Tibial artery (tissue), 4 donors: ENCODE data around the gene PPA1.

Experiments used
- DNase-seq, 2 donors: peaks; one replicate each; pipeline ENCODE4 v3.0.0-alpha.2; 2019
- H3K27ac ChIP-seq, 2 donors: fragments of 200-600 bp; sonication (generic) in 1 of 2; 1 replicate in 1 of 2; 2 replicates in 1 of 2; pipeline ENCODE4 v1.5.1; 2018 to 2019; ENCODE audit warnings: mild to moderate bottlenecking in 1 of 2
- H3K27me3 ChIP-seq, 2 donors: fragments of 200-600 bp; sonication (generic) in 1 of 2; one replicate each; pipeline versions ENCODE4 v1.5.1 to v1.6.0; 2016 to 2019
- H3K36me3 ChIP-seq, 3 donors: fragments of 200-600 bp; sonication (generic) in 2 of 3; one replicate each; pipeline ENCODE4 v1.5.1; 2016 to 2019; ENCODE audit warnings: mild to moderate bottlenecking in 2 of 3
- H3K4me1 ChIP-seq, 4 donors: fragments of 200-600 bp; sonication (generic) in 2 of 4; 1 replicate in 3 of 4; 2 replicates in 1 of 4; pipeline ENCODE4 v1.5.1; 2016 to 2019
- H3K4me3 ChIP-seq, 2 donors: fragments of 200-600 bp; sonication (generic) in 1 of 2; 1 replicate in 1 of 2; 2 replicates in 1 of 2; pipeline ENCODE4 v1.5.1; 2018 to 2019; ENCODE audit warnings: mild to moderate bottlenecking in 2 of 2
- H3K9me3 ChIP-seq, 3 donors: fragments of 200-600 bp; sonication (generic) in 1 of 3; one replicate each; pipeline ENCODE4 v1.5.1; 2016 to 2019
- CTCF ChIP-seq, 2 experiments: fragments of 200-600 bp in 1 of 2; fragments of 450-650 bp in 1 of 2; IDR thresholded peaks; one replicate each; pipeline ENCODE4 v1.5.1; 2017 to 2019; ENCODE audit warnings: antibody characterized with exemption in 2 of 2, mild to moderate bottlenecking in 1 of 2, moderate library complexity in 1 of 2
- intact Hi-C: fragments of 100-400 bp; cut with DNase I; formaldehyde crosslinking; loops from one replicate; pipeline ENCODE4 v1.15.0; 2023; ENCODE audit warnings: low total_unique reads

The PPA1 gene

GRCh38 chr10:70193391-70193844, 39.8 kb downstream of the PPA1 start:
- intact Hi-C loops: no loop called here

GRCh38 chr10:70192326-70192968, 40.8 kb downstream of the PPA1 start:
- no peaks in the 10 kb centered on the region for H3K9me3 ChIP-seq
- H3K36me3 ChIP-seq: no peaks in the 10 kb centered on the region
- peaks cover 0 to 38% (median 3%) of the 10 kb centered on the region in 4 donors for H3K4me1 ChIP-seq
- no peak overlapping the region for H3K27ac ChIP-seq
- no peak for TF ChIP-seq CTCF (IDR thresholded peaks at IDR 0.05)
- no peak overlapping the region for H3K4me3 ChIP-seq
- DNase-seq: no peak
- intact Hi-C loops: no loop called here
- no peaks in the 10 kb centered on the region for H3K27me3 ChIP-seq

More at GRCh38 chr10:70193391-70193844, 39.8 kb downstream of the PPA1 start:
- no peak for TF ChIP-seq CTCF (IDR thresholded peaks at IDR 0.05)
- H3K27me3 ChIP-seq: no peaks in the 10 kb centered on the region
- no peak for DNase-seq
- no peak overlapping the region for H3K27ac ChIP-seq
- no peak overlapping the region for H3K4me3 ChIP-seq
- H3K9me3 ChIP-seq: no peaks in the 10 kb centered on the region
- H3K36me3 ChIP-seq: peaks cover 3 to 10% (median 4%) of the 10 kb centered on the region in 3 donors
- H3K4me1 ChIP-seq: peaks cover 0 to 38% (median 3%) of the 10 kb centered on the region in 4 donors

- Histone ChIP-seq H3K4me3 (no peak overlapping the region), H3K4me1 (peaks cover 0 to 38% (median 3%) of the 10 kb centered on the region in 4 donors), H3K36me3 (no peaks in the 10 kb centered on the region), H3K27ac (no peak overlapping the region), H3K27me3 (no peaks in the 10 kb centered on the region), H3K9me3 (no peaks in the 10 kb centered on the region)
- intact Hi-C loops: no loop called here
- DNase-seq: no peak
- no peak for TF ChIP-seq CTCF (IDR thresholded peaks at IDR 0.05)
Observed at GRCh38 chr10:70191972-70192305, 41.3 kb downstream of the PPA1 start.

GRCh38 chr10:70191161-70191971, 41.9 kb downstream of the PPA1 start:
- Histone ChIP-seq H3K4me1 (peaks cover 0 to 38% (median 3%) of the 10 kb centered on the region in 4 donors), H3K9me3 (no peaks in the 10 kb centered on the region), H3K27me3 (no peaks in the 10 kb centered on the region), H3K27ac (no peak overlapping the region), H3K4me3 (no peak overlapping the region), H3K36me3 (no peaks in the 10 kb centered on the region)
- no peak for DNase-seq
- TF ChIP-seq CTCF (IDR thresholded peaks at IDR 0.05): no peak
- intact Hi-C loops: no loop called here

GRCh38 chr10:70190581-70190980, 42.6 kb downstream of the PPA1 start:
- DNase-seq: no peak
- Histone ChIP-seq H3K4me1 (peaks cover 0 to 38% (median 3%) of the 10 kb centered on the region in 4 donors), H3K27ac (no peak overlapping the region), H3K4me3 (no peak overlapping the region), H3K36me3 (no peaks in the 10 kb centered on the region), H3K9me3 (no peaks in the 10 kb centered on the region), H3K27me3 (no peaks in the 10 kb centered on the region)
- intact Hi-C loops: no loop called here
- no peak for TF ChIP-seq CTCF (IDR thresholded peaks at IDR 0.05)
